WTC11 (cell line): ENCODE results near the gene RIMBP2. TPM values are rescaled to one million over a fixed set of nuclear protein-coding genes. Genes with fewer than 3 reads are reported as not detected.

Experiments
- ATAC-seq: fragments of 200-7000 bp; cut with Tn5 transposase; 2 replicates; pipeline ENCODE4 v1.10.0; 2021; ENCODE audit warnings: mild to moderate bottlenecking, moderate library complexity
- CTCF ChIA-PET: fragments of 300-600 bp; sonication (Branson Sonifier 250); formaldehyde crosslinking; loops from one replicate; lab custom pipeline; 2021; ENCODE audit warnings: antibody characterized with exemption; lab: Charles Lee
- POLR2A ChIA-PET: fragments of 350-600 bp; sonication (Branson Sonifier 250); formaldehyde crosslinking; loops from one replicate; lab custom pipeline; 2021; ENCODE audit warnings: antibody characterized with exemption; lab: Charles Lee
- DNase-seq: peaks from one replicate; pipeline ENCODE4 v3.0.0; 2021; ENCODE audit warnings: low spot score
- H3K27ac Mint-ChIP-seq: 2 replicates; pipeline ENCODE4 v1.8.0; 2021; ENCODE audit warnings: mixed read lengths
- H3K27me3 Mint-ChIP-seq: 2 replicates; pipeline ENCODE4 v1.8.0; 2021; ENCODE audit warnings: low read depth, mild to moderate bottlenecking, moderate library complexity, mixed read lengths
- H3K36me3 Mint-ChIP-seq: 2 replicates; pipeline ENCODE4 v1.8.0; 2021; ENCODE audit warnings: mixed read lengths
- H3K4me1 Mint-ChIP-seq: 2 replicates; pipeline ENCODE4 v1.8.0; 2022; ENCODE audit warnings: mixed read lengths
- H3K4me3 Mint-ChIP-seq: 2 replicates; pipeline ENCODE4 v1.8.0; 2021; ENCODE audit warnings: mild to moderate bottlenecking, moderate library complexity, mixed read lengths
- H3K9me3 Mint-ChIP-seq: 2 replicates; pipeline ENCODE4 v1.8.0; 2021; ENCODE audit warnings: mixed read lengths
- ATF1 ChIP-seq: sonication (generic); formaldehyde crosslinking; IDR thresholded peaks from 2 replicates; pipeline ENCODE4 v1.8.1; 2023; ENCODE audit warnings: mild to moderate bottlenecking, moderate library complexity, missing genetic modification reagents
- CREB1 ChIP-seq: sonication (generic); formaldehyde crosslinking; IDR thresholded peaks from 2 replicates; pipeline ENCODE4 v1.8.0; 2023; ENCODE audit warnings: mild to moderate bottlenecking, missing genetic modification reagents
- ESRRA ChIP-seq: sonication (generic); formaldehyde crosslinking; IDR thresholded peaks from 2 replicates; pipeline ENCODE4 v1.8.1; 2022; ENCODE audit warnings: mild to moderate bottlenecking, missing genetic modification reagents, borderline replicate concordance
- FOXK1 ChIP-seq: sonication (generic); formaldehyde crosslinking; IDR thresholded peaks from 2 replicates; pipeline ENCODE4 v1.8.0; 2022; ENCODE audit warnings: mild to moderate bottlenecking, moderate library complexity, missing genetic modification reagents
- FOXP1 ChIP-seq: sonication (generic); formaldehyde crosslinking; IDR thresholded peaks from 2 replicates; pipeline ENCODE4 v1.8.0; 2022; ENCODE audit warnings: missing genetic modification reagents, mild to moderate bottlenecking, moderate library complexity, borderline replicate concordance
- GABPB1 ChIP-seq: sonication (generic); formaldehyde crosslinking; IDR thresholded peaks from 2 replicates; pipeline ENCODE4 v1.8.1; 2023; ENCODE audit warnings: mild to moderate bottlenecking, missing genetic modification reagents
- JAZF1 ChIP-seq: fragments of 250-450 bp; sonication (Bioruptor Pico); IDR thresholded peaks from 2 replicates; pipeline ENCODE4 v1.9.0; 2021; ENCODE audit warnings: moderate library complexity, mild to moderate bottlenecking, inconsistent platforms
- NR1H2 ChIP-seq: sonication (generic); formaldehyde crosslinking; IDR thresholded peaks from 2 replicates; pipeline ENCODE4 v1.9.0; 2021; ENCODE audit warnings: mild to moderate bottlenecking, moderate library complexity, missing genetic modification reagents
- SOX15 ChIP-seq: fragments of 250-450 bp; sonication (Bioruptor Pico); IDR thresholded peaks from 2 replicates; pipeline ENCODE4 v1.9.0; 2021; ENCODE audit warnings: mild to moderate bottlenecking
- TEAD1 ChIP-seq: sonication (generic); formaldehyde crosslinking; IDR thresholded peaks from 2 replicates; pipeline ENCODE4 v1.8.0; 2022; ENCODE audit warnings: mild to moderate bottlenecking, missing genetic modification reagents
- ZNF138 ChIP-seq: sonication (generic); formaldehyde crosslinking; conservative IDR thresholded peaks from 2 replicates; pipeline ENCODE4 v1.8.1; 2022; ENCODE audit warnings: mild to moderate bottlenecking, moderate library complexity, missing genetic modification reagents
- ZNF219 ChIP-seq: sonication (generic); formaldehyde crosslinking; IDR thresholded peaks from 2 replicates; pipeline ENCODE4 v1.8.0; 2023; ENCODE audit warnings: missing genetic modification reagents, mild to moderate bottlenecking, borderline replicate concordance
- ZNF232 ChIP-seq: sonication (generic); formaldehyde crosslinking; IDR thresholded peaks from 2 replicates; pipeline ENCODE4 v1.8.0; 2022; ENCODE audit warnings: mild to moderate bottlenecking, missing genetic modification reagents
- ZNF317 ChIP-seq: sonication (generic); formaldehyde crosslinking; IDR thresholded peaks from 2 replicates; pipeline ENCODE4 v1.8.1; 2023; ENCODE audit warnings: low read depth, mild to moderate bottlenecking, moderate library complexity, missing genetic modification reagents, borderline replicate concordance
- ZNF416 ChIP-seq: fragments of 250-450 bp; sonication (Bioruptor Pico); IDR thresholded peaks from 2 replicates; pipeline ENCODE4 v1.9.0; 2021; ENCODE audit warnings: mild to moderate bottlenecking, inconsistent platforms
- total RNA-seq: library from RNA; stranded (reverse); gene quantifications from 3 replicates; pipeline ENCODE4 v1.2.3, GENCODE V29; 2021
- TF ChIP-seq, protein P1 (sequence below): sonication (generic); formaldehyde crosslinking; IDR thresholded peaks from 2 replicates; pipeline ENCODE4 v1.8.1; 2023; ENCODE audit warnings: mild to moderate bottlenecking, missing genetic modification reagents, moderate library complexity
- TF ChIP-seq, protein P2 (sequence below): sonication (generic); formaldehyde crosslinking; IDR thresholded peaks from 2 replicates; pipeline ENCODE4 v1.8.0; 2022; ENCODE audit warnings: missing genetic modification reagents
- TF ChIP-seq, protein P3 (sequence below): fragments of 250-450 bp; sonication (Bioruptor Pico); IDR thresholded peaks from 2 replicates; pipeline ENCODE4 v2.1.2; 2022; ENCODE audit warnings: mild to moderate bottlenecking, moderate library complexity
- TF ChIP-seq, protein P4 (sequence below): sonication (generic); formaldehyde crosslinking; conservative IDR thresholded peaks from 2 replicates; pipeline ENCODE4 v1.8.1; 2023; ENCODE audit warnings: mild to moderate bottlenecking, low read depth, missing genetic modification reagents, moderate library complexity
- TF ChIP-seq, protein P5 (sequence below): sonication (generic); formaldehyde crosslinking; conservative IDR thresholded peaks from 2 replicates; pipeline ENCODE4 v1.8.1; 2022; ENCODE audit warnings: mild to moderate bottlenecking, missing genetic modification reagents
- TF ChIP-seq, protein P6 (sequence below): sonication (generic); formaldehyde crosslinking; IDR thresholded peaks from 2 replicates; pipeline ENCODE4 v1.8.1; 2022; ENCODE audit warnings: missing genetic modification reagents, borderline replicate concordance

Gene RIMBP2
- total RNA-seq, 1 experiment from 2014 or later = 2.6 TPM

DNA sequence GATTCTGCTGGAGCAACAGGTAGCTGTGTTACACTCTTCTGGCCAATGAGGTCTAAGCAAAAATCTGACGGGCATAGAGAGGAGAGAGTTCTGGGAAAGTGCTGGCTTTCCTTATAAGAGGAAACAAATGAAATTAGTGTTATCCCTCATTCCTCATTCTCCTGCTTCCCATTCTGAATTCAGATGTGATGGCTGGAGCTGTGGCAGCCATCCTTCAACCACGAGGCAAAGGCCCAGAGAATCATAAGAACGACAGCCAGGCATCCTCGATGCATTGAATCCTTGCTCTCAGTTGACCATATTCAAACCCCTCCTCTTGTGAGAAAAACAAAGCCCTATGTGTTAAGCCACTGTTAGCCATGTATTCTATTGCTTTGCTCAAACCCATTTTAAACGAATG lies 27.5 kb upstream of the RIMBP2 start:
- ChIA-PET CTCF (no interaction called here), POLR2A (no interaction called here)
- H3K4me3 Mint-ChIP-seq = no peak overlapping the region
- no peak for TF ChIP-seq GABPB1 (CRISPR knock-in tag)
- TF ChIP-seq TEAD1 (CRISPR knock-in tag) = no peak
- no peak for TF ChIP-seq ZNF416 (CRISPR knock-in tag)
- no peak for TF ChIP-seq FOXK1
- no peak for TF ChIP-seq ZNF219 (CRISPR knock-in tag)
- TF ChIP-seq ZNF317 = no peak
- no peak for TF ChIP-seq SOX15 (CRISPR knock-in tag)
- TF ChIP-seq, protein P1, sequence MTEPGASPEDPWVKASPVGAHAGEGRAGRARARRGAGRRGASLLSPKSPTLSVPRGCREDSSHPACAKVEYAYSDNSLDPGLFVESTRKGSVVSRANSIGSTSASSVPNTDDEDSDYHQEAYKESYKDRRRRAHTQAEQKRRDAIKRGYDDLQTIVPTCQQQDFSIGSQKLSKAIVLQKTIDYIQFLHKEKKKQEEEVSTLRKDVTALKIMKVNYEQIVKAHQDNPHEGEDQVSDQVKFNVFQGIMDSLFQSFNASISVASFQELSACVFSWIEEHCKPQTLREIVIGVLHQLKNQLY (CRISPR knock-in tag) = no peak
- TF ChIP-seq ZNF138 (CRISPR knock-in tag) = no peak
- TF ChIP-seq, protein P2, sequence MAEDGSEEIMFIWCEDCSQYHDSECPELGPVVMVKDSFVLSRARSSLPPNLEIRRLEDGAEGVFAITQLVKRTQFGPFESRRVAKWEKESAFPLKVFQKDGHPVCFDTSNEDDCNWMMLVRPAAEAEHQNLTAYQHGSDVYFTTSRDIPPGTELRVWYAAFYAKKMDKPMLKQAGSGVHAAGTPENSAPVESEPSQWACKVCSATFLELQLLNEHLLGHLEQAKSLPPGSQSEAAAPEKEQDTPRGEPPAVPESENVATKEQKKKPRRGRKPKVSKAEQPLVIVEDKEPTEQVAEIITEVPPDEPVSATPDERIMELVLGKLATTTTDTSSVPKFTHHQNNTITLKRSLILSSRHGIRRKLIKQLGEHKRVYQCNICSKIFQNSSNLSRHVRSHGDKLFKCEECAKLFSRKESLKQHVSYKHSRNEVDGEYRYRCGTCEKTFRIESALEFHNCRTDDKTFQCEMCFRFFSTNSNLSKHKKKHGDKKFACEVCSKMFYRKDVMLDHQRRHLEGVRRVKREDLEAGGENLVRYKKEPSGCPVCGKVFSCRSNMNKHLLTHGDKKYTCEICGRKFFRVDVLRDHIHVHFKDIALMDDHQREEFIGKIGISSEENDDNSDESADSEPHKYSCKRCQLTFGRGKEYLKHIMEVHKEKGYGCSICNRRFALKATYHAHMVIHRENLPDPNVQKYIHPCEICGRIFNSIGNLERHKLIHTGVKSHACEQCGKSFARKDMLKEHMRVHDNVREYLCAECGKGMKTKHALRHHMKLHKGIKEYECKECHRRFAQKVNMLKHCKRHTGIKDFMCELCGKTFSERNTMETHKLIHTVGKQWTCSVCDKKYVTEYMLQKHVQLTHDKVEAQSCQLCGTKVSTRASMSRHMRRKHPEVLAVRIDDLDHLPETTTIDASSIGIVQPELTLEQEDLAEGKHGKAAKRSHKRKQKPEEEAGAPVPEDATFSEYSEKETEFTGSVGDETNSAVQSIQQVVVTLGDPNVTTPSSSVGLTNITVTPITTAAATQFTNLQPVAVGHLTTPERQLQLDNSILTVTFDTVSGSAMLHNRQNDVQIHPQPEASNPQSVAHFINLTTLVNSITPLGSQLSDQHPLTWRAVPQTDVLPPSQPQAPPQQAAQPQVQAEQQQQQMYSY (CRISPR knock-in tag) = no peak
- TF ChIP-seq, protein P3, sequence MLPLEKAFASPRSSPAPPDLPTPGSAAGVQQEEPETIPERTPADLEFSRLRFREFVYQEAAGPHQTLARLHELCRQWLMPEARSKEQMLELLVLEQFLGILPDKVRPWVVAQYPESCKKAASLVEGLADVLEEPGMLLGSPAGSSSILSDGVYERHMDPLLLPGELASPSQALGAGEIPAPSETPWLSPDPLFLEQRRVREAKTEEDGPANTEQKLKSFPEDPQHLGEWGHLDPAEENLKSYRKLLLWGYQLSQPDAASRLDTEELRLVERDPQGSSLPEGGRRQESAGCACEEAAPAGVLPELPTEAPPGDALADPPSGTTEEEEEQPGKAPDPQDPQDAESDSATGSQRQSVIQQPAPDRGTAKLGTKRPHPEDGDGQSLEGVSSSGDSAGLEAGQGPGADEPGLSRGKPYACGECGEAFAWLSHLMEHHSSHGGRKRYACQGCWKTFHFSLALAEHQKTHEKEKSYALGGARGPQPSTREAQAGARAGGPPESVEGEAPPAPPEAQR = no peak
- no peak for TF ChIP-seq ESRRA (CRISPR knock-in tag)
- TF ChIP-seq, protein P4, sequence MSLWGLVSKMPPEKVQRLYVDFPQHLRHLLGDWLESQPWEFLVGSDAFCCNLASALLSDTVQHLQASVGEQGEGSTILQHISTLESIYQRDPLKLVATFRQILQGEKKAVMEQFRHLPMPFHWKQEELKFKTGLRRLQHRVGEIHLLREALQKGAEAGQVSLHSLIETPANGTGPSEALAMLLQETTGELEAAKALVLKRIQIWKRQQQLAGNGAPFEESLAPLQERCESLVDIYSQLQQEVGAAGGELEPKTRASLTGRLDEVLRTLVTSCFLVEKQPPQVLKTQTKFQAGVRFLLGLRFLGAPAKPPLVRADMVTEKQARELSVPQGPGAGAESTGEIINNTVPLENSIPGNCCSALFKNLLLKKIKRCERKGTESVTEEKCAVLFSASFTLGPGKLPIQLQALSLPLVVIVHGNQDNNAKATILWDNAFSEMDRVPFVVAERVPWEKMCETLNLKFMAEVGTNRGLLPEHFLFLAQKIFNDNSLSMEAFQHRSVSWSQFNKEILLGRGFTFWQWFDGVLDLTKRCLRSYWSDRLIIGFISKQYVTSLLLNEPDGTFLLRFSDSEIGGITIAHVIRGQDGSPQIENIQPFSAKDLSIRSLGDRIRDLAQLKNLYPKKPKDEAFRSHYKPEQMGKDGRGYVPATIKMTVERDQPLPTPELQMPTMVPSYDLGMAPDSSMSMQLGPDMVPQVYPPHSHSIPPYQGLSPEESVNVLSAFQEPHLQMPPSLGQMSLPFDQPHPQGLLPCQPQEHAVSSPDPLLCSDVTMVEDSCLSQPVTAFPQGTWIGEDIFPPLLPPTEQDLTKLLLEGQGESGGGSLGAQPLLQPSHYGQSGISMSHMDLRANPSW (CRISPR knock-in tag) = no peak
- TF ChIP-seq ZNF232 (CRISPR knock-in tag) = no peak
- TF ChIP-seq FOXP1 (CRISPR knock-in tag) = no peak
- TF ChIP-seq, protein P5, sequence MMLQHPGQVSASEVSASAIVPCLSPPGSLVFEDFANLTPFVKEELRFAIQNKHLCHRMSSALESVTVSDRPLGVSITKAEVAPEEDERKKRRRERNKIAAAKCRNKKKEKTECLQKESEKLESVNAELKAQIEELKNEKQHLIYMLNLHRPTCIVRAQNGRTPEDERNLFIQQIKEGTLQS = no peak
- no peak for TF ChIP-seq NR1H2
- no peak for TF ChIP-seq ATF1
- TF ChIP-seq JAZF1 = no peak
- DNase-seq = no peak
- H3K9me3 Mint-ChIP-seq = peaks cover 26% of the 10 kb centered on the region
- H3K27ac Mint-ChIP-seq = no peak overlapping the region
- H3K36me3 Mint-ChIP-seq = no peaks in the 10 kb centered on the region
- peaks cover 4% of the 10 kb centered on the region for H3K4me1 Mint-ChIP-seq
- H3K27me3 Mint-ChIP-seq = no peaks in the 10 kb centered on the region; the same call in none of the 2 replicates
- no peak for ATAC-seq

DNA sequence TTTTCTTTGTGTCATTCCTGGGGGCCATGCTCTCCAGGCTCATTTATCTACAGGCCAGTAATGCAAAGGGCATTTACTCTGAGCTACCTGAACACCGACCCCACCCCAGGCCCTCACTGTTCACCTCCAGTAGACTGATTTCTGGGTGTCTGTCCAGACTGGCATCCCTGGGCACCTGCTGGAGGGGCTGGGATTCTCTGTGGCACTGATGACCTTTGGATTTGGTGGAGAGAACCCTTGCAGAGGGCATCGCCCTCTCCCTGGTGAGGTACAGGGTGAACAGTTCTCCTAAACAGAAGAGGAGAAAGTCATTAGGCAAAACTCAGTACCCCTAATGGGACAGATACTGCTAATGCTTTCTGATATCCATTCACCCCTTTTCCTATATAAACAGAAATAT lies 27.1 kb upstream of the RIMBP2 start:
- no peak for TF ChIP-seq CREB1
- TF ChIP-seq, protein P6, sequence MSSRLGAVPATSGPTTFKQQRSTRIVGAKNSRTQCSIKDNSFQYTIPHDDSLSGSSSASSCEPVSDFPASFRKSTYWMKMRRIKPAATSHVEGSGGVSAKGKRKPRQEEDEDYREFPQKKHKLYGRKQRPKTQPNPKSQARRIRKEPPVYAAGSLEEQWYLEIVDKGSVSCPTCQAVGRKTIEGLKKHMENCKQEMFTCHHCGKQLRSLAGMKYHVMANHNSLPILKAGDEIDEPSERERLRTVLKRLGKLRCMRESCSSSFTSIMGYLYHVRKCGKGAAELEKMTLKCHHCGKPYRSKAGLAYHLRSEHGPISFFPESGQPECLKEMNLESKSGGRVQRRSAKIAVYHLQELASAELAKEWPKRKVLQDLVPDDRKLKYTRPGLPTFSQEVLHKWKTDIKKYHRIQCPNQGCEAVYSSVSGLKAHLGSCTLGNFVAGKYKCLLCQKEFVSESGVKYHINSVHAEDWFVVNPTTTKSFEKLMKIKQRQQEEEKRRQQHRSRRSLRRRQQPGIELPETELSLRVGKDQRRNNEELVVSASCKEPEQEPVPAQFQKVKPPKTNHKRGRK (CRISPR knock-in tag) = no peak
- Mint-ChIP-seq H3K36me3 (no peaks in the 10 kb centered on the region), H3K4me3 (no peak overlapping the region), H3K9me3 (peaks cover 29% of the 10 kb centered on the region), H3K4me1 (peaks cover 4% of the 10 kb centered on the region), H3K27ac (no peak overlapping the region), H3K27me3 (no peaks in the 10 kb centered on the region; the same call in none of the 2 replicates)
- ATAC-seq (no peak), DNase-seq (no peak)
- ChIA-PET POLR2A (no interaction called here), CTCF (no interaction called here)
